Measurements from ENCODE around the gene PERM1. TPM values are rescaled to one million over a fixed set of nuclear protein-coding genes. Genes with fewer than 3 reads are reported as not detected.

The PERM1 gene
- polyA plus RNA-seq, 1 donor (not counting 4 experiments of a cell fraction or from before 2014, with no cell fraction given), result not detected

- Histone ChIP-seq H3K27me3 (ENCODE audit: control insufficient read depth, extremely low read depth, insufficient read depth, low read length) (peaks cover 76% of the 10 kb centered on the region), H3K79me2 (ENCODE audit: control insufficient read depth, insufficient read depth, low read length) (no peaks in the 10 kb centered on the region), H3K4me1 (ENCODE audit: control insufficient read depth, extremely low read depth, insufficient read depth, low read length) (peaks cover 11% of the 10 kb centered on the region), H3K9ac (ENCODE audit: control insufficient read depth, extremely low read depth, insufficient read depth, low read length) (no peak overlapping the region), H4K20me1 (ENCODE audit: control insufficient read depth, extremely low read depth, insufficient read depth, low read length) (no peaks in the 10 kb centered on the region), H3K4me3 (ENCODE audit: control insufficient read depth in 2 of 3, extremely low read depth in 1 of 3, insufficient read depth in 2 of 3, low read depth in 1 of 3, low read length in 3 of 3) (no peak overlapping the region), H3K4me2 (ENCODE audit: control insufficient read depth, extremely low read depth, insufficient read depth, low read depth, low read length) (no peak overlapping the region), H3K27ac (ENCODE audit: control insufficient read depth, insufficient read depth, low read length) (no peak overlapping the region), H3K36me3 (ENCODE audit: control insufficient read depth in 2 of 2, extremely low read depth in 1 of 2, insufficient read depth in 2 of 2, low read length in 2 of 2) (no peaks in the 10 kb centered on the region), H3K9me1 (ENCODE audit: control insufficient read depth, extremely low read depth, insufficient read depth, low read length) (no peaks in the 10 kb centered on the region), H2AFZ (ENCODE audit: control insufficient read depth, low read length) (no peak overlapping the region), H3K9me3 (ENCODE audit: control insufficient read depth, low read depth, low read length) (no peaks in the 10 kb centered on the region)
- no peak for FAIRE-seq
- dilution Hi-C loops (cut with MboI; ENCODE audit: extremely low pct_ligation_motif_present, low sequenced_read_pairs), result no loop called here
- TF ChIP-seq EZH2 (IDR thresholded peaks at IDR 0.05; ENCODE audit: low read length), result peak; percentile 63
- TF ChIP-seq CTCF (optimal IDR thresholded peaks at IDR 0.05 in 1 of 3, IDR thresholded peaks at IDR 0.05 in 1 of 3, conservative IDR thresholded peaks at IDR 0.05 in 1 of 3; ENCODE audit: extremely low read depth in 1 of 3, insufficient read depth in 2 of 3, low read length in 3 of 3), result no peak
- no peak for DNase-seq (ENCODE audit: low read depth, low spot score)
Measured at GRCh38 chr1:939511-940106, 42.3 kb downstream of the PERM1 start.

DNA sequence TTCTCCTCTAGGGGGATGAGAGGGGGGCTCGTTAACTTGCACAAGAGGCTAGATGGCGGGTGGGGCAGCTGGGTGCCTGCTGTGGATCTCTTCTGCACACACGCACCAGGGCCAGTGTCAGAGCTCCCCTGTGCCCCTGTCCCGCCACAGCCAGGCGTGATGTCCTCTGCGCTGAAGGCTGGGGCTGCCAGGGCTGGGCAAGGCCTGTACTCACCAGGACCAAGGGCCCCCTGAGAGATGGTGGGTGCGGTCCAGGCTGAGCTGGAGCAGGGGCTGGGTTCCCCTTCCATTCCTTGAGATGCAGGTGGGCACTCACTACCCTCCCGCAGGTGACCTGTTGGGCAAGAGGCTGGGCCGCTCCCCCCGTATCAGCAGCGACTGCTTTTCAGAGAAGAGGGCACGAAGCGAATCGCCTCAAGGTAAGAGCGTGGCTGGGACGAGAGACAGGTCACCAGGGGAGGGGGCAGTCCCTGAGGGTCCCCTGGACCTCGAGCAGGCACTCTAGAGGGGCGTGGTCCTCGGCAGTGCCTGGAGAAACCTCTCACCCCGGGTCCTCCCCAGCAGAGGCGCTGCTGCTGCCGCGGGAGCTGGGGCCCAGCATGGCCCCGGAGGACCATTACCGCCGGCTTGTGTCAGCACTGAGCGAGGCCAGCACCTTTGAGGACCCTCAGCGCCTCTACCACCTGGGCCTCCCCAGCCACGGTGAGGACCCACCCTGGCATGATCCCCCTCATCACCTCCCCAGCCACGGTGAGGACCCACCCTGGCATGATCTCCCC lies 43.0 kb downstream of the PERM1 start:
- Histone ChIP-seq H3K9me1 (ENCODE audit: control insufficient read depth, extremely low read depth, insufficient read depth, low read length) (no peaks in the 10 kb centered on the region), H3K4me3 (ENCODE audit: control insufficient read depth in 2 of 3, extremely low read depth in 1 of 3, insufficient read depth in 2 of 3, low read depth in 1 of 3, low read length in 3 of 3) (no peak overlapping the region), H3K27ac (ENCODE audit: control insufficient read depth, insufficient read depth, low read length) (no peak overlapping the region), H3K36me3 (ENCODE audit: control insufficient read depth in 2 of 2, extremely low read depth in 1 of 2, insufficient read depth in 2 of 2, low read length in 2 of 2) (no peaks in the 10 kb centered on the region), H2AFZ (ENCODE audit: control insufficient read depth, low read length) (no peak overlapping the region), H4K20me1 (ENCODE audit: control insufficient read depth, extremely low read depth, insufficient read depth, low read length) (no peaks in the 10 kb centered on the region), H3K4me2 (ENCODE audit: control insufficient read depth, extremely low read depth, insufficient read depth, low read depth, low read length) (no peak overlapping the region), H3K27me3 (ENCODE audit: control insufficient read depth, extremely low read depth, insufficient read depth, low read length) (peaks cover 76% of the 10 kb centered on the region), H3K4me1 (ENCODE audit: control insufficient read depth, extremely low read depth, insufficient read depth, low read length) (peaks cover 11% of the 10 kb centered on the region), H3K9me3 (ENCODE audit: control insufficient read depth, low read depth, low read length) (no peaks in the 10 kb centered on the region), H3K9ac (ENCODE audit: control insufficient read depth, extremely low read depth, insufficient read depth, low read length) (no peak overlapping the region), H3K79me2 (ENCODE audit: control insufficient read depth, insufficient read depth, low read length) (no peaks in the 10 kb centered on the region)
- dilution Hi-C loops (cut with MboI; ENCODE audit: extremely low pct_ligation_motif_present, low sequenced_read_pairs), result no loop called here
- FAIRE-seq (no peak), DNase-seq (ENCODE audit: low read depth, low spot score) (no peak)
- TF ChIP-seq EZH2 (IDR thresholded peaks at IDR 0.05; ENCODE audit: low read length), result no peak
- peak in 1 of 3 experiments; percentile 19 for TF ChIP-seq CTCF (optimal IDR thresholded peaks at IDR 0.05 in 1 of 3, IDR thresholded peaks at IDR 0.05 in 1 of 3, conservative IDR thresholded peaks at IDR 0.05 in 1 of 3; ENCODE audit: extremely low read depth in 1 of 3, insufficient read depth in 2 of 3, low read length in 3 of 3)

Measured in keratinocyte (primary cell).